GM20431 (cell line): ENCODE measurements around the gene ITFG2.

ENCODE experiments used
- in situ Hi-C: fragments of 300-500 bp; cut with MseI, MboI; formaldehyde crosslinking; loops from one replicate; pipeline ENCODE4 v1.15.0; 2020; ENCODE audit warnings: low sequenced_read_pairs; ENCODE audit not compliant: unreplicated experiment

Gene ITFG2

DNA sequence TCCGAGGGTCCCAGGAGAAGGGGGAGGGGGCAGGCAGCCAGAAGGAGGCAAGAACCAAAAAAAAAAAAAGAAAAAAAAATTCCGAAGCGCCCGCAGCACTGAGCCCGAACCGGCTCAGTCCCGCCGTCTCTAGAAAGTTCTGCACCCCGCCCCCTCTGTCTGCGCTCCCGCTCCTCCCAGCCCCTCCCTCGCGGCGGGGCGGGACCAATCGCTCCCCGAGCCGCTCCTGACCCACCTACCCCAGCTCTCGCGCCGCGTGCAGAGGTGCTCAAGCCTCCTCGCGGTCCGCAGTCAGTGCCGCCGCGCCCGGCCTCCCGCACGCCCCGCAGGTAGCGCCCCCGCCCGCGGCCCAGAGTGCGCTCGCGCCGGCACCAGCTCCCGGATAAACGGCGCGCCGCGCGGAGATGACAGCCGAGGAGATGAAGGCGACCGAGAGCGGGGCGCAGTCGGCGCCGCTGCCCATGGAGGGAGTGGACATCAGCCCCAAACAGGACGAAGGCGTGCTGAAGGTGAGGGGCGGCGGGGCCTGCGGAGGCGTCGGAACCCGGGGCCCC, 17.7 kb upstream of the ITFG2 start, which contains the start of gene FKBP4:
FKBP4 (plus strand) TSS at position 235 of the 554 bp plus-strand sequence; CDS start at position 405, 170 bp downstream.
- in situ Hi-C loops: no loop called here

DNA sequence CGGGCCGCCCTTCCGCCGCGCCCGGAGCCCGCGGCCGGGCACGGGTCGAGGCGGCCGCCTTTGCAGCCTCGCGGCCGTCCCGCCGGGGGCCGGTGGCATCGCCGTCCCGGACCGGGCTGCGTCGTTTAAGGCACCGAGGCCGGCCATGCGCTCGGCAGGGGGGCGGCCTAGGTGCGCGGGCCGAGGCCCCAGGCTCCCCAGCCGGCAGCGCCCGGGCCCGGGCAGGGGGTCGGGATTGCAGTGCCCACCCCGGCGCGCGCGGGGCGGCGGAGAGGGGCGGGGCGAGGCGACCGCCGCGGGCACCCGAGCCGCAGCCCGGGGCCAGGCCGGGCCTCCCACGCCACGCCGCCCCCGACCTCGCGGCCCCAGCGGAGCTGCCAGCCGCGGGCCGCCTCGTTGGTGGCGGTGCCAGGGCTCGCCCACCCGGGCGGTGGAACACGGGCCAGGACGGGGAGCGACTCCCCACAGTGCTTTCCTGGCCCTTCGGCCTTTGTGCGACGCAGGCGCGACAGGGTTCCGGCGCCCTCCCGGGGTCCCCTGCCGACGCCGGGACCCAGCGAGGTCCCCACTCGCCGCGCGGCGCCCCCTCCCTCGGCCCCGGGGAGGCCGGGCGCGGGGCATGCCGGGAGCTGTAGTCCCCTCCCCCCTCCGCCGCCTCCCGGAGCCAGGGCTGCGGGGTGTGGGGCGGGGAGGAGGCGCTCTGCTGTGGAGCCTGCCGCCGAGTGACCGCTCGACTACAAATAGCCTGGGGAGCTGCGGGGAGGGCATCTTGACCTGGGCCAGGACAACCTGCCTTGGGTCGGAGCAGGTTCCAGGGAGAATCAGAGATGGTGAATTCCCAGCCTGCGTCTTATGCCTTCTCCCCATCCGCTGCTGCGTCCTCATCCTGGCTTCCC, 16.9 kb upstream of the ITFG2 start:
- in situ Hi-C loops: no loop called here

DNA sequence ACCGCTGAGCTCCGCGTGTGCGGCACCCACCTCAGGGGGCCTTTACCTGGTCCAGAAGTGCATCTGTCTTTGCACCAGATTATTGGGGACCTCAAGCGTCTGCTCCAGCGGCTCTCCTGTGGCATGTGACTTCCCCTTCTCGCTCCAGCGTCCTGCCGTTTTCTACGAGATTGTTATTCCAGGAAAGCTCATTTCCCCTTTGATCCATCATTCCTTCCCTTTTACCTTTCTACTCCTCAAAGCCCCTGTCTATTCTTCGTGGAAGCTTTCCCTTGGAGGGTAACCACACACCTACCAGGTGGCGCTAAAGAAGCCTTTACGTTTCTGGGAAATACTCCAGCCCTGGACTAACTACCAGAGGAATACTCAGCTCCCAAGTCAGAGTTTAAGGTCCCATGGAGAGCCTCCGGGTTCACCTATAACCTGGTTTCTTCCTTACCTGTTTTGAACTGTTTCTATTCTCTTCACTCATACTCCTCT, 16.2 kb upstream of the ITFG2 start:
- in situ Hi-C loops: no loop called here

DNA sequence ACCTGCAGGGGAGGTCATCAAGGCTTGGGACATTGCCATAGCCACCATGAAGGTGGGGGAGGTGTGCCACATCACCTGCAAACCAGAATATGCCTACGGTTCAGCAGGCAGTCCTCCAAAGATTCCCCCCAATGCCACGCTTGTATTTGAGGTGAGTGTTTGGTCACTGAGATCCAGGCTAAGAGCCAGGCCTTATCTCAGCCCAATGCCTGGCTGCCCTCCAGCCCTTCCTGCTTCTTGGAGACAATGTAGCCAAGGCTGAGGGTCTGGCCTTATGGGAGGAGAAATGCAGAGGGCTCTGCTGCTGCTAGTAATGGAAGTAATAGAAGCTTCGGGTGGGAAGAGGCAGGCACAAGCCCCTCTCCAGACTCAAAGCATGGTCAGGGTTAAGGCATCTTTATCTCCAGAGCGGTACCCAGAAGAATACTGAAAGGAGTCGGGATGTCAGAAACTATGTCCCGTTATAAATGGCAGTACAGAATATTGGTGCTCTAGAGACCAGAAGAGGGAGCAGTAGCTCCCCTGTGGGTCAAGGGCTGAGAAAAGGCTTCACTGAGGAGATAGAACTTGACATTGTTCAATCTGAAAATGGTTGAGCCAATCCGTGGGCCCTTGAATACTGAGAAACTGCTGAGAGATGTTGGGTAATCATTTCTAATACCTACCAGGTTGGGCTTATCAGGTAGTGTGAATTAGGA, 14.6 kb upstream of the ITFG2 start:
- in situ Hi-C loops: no loop called here

DNA sequence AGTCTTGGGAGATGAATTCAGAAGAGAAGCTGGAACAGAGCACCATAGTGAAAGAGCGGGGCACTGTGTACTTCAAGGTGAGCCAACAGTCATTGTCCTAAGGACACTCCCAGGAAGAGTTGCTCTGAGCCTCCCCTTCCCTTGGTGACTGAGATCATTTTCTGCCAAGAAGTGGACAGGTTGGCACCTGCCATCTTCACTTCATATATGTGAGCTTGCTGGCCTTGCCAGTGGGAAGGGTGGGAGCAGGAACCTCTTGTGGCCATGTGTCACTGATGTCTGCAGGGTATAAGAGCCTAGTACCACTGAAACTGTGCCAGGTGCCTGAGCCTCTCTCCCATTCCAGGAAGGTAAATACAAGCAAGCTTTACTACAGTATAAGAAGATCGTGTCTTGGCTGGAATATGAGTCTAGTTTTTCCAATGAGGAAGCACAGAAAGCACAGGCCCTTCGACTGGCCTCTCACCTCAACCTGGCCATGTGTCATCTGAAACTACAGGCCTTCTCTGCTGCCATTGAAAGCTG, 12.4 kb upstream of the ITFG2 start:
- in situ Hi-C loops: no loop called here

DNA sequence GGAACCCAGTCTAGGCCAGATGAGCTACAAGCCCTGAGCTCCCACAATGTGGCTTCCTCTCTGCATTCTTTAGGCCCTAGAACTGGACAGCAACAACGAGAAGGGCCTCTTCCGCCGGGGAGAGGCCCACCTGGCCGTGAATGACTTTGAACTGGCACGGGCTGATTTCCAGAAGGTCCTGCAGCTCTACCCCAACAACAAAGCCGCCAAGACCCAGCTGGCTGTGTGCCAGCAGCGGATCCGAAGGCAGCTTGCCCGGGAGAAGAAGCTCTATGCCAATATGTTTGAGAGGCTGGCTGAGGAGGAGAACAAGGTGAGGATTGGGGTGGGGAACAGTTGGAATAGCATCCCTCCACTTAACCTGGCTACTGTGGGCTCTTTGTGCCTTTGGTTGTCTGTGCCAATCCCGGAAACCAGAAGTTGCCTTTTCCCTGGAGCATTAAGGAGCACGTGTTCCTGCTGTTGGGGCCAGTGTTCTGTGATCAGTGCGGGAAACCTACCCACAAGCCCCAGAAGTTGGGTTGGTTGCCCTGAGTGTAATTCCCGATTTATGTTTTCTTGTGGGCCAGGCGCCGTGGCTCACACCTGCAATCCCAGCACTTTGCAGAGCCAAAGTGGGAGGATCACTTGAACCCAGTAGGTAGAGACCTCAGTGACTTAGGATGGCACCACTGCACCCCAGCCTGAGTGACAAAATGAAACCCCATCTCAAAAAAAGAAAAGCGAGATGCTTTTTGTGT, 11.3 kb upstream of the ITFG2 start:
- in situ Hi-C loops: no loop called here

DNA sequence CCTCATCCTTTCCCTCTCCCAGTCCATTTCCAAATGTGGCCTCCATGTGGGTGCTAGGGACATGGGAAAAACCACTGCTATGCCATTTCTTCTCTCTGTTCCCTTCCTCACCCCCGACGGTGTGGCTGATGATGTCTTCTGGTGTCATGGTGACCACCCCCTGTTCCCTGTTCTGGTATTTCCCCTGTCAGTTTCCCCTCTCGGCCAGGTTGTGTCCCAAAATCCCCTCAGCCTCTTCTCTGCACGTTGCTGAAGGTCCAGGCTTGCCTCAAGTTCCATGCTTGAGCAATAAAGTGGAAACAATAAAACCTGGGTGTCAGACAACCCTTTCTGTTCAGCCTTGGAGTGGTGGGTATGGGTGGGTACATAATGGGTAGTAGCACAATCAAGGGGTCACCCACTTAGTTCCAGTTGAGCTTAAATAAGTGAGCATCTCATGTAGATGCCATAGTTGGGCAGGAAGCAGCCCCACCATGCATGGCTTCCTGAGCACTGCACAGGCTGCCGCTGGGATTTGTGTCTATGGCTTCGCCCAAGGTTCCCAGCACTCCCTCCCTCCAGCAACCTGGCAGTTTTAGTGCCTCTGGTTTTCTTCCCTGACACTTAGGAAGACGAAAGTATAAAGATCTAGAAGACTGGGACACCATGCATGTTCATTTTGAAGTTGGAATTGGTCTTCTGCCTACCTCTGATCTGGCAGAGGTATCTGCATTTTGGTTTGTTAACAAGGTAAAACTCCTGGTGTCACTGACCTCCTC, 8.7 kb upstream of the ITFG2 start:
- in situ Hi-C loops: no loop called here

DNA sequence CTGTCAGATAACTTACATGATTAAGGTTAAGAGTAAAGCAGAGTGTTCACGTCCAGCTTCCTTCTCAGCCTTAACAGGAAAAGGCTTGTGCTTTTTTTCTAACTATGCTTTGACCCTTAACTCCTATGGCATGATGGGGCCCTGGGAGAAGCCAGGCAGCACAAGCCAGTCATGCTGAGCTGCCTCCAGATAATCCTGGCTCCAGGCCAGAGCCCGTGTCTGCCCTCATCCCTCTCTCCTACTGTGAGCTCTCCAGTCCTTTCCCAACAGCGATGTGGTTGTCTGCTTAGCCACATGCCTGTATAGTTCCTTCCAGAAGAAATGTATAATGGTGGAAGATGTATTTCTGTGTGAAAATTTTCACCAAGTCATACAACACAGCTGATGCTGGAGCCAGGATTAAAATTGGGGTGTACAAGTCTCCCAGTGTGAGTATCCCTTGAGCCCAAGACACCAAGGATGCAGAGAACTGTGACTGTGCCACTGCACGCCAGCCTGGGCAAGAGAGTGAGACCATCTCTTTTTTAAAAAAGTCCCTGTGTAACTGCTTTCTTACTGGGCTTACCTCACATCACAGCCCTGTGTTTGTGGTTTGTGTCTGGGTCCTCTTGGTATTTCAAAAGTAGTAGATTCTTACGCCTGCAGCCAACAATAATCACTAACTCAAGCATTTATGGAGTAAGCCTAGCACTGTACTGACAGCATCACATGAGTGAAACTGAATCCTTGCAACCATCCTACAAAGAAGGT, 7.9 kb upstream of the ITFG2 start:
- in situ Hi-C loops: no loop called here

DNA sequence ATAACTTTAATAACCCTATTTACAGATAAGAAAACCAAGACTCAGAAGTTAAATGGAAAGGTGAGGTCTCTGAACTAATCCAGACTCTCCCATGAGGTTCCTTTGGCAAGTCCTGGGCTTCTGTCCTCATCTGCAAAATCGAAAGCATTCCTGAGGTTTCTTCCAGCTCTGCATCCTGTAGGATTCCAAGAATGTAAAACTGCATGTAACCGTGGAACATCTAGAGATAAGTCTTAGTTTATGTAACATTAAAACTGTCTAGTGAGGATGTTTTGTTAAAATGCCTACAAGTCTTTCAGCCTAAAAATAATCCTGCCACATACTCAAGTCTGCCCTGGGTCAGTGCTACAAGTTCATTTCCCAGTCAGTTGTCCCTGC, 7.3 kb upstream of the ITFG2 start:
- in situ Hi-C loops: no loop called here

DNA sequence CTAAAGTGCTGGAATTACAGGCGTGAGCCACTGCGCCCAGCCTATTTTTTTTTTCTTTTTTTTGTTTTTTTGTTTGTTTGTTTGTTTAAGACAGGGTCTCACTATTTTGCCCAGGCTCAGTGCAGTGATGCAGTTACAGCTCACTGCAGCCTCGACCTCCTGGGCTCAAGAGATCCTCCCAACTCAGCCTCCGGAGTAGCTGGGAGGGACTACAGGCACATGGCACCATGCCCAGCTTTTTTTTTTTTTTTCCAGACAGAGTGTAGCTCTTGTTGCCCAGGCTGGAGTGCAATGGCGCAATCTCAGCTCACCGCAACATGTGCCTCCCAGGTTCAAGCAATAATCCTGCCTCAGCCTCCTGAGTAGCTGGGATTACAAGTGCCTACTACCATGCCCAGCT, 5.8 kb upstream of the ITFG2 start:
- in situ Hi-C loops: no loop called here

DNA sequence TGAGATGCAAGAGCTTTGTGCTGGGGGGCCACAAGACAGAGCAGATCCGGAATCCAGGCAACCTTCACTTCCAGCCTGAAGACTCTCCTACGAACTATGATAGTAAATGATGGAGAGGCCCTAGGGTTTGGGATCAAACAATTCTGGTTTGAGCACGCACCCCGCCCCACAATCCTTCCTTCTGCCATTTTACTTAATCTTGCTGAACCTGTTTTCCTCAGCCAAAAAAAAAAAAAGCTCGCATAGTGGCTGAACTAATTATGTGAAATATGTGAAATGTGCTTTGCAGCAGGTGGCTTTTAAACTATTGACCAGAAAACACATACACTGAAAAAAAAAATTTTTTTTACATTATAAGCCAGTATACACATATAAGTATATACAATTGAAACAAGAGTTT, 667 bp upstream of the ITFG2 start:
- in situ Hi-C loops: no loop called here

DNA sequence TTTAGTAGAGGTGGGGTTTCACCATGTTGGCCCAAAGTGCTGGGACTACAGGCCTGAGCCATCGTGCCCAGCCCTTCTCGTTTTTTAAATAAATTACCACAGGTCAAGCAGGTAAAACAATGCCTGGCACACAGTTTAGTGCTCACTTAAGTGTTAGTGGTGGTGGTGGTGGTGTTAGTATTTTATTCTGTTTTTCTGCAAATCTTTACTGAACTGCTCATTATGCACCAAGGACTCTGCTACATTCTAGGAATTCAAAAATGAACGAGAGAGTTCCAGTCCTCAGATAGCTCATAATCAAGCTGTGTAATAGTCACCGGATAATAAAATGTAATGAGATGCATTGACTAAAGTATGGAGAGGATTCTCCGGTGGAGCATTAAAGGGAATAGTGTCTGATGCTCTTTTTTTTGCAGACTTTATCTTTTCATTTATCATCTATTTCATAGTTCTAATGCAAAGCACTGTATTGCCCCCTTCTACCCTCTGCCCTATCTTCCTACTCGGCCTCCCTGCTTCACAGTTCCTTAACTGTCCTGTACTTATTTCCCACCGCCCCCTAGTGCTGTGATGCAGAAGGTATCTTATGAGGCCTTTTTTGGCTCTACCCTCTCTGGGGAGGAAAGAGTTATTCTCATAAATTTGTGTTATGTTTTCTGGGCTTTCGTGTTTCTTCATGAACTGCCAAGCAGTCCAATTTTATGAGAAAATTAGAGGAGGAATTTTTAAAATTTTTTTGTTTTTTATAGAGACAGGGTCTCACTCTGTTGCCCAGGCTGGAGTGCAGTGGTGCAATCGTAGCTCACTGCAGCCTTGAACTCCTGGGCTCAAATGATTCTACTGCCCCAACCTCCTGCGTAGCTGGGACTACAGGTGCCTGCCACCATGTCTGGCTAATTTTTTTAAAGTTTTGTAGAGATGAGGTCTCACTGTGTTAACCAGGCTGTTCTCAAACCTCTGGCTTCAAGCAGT, 1.0 kb downstream of the ITFG2 start:
- in situ Hi-C loops: no loop called here

DNA sequence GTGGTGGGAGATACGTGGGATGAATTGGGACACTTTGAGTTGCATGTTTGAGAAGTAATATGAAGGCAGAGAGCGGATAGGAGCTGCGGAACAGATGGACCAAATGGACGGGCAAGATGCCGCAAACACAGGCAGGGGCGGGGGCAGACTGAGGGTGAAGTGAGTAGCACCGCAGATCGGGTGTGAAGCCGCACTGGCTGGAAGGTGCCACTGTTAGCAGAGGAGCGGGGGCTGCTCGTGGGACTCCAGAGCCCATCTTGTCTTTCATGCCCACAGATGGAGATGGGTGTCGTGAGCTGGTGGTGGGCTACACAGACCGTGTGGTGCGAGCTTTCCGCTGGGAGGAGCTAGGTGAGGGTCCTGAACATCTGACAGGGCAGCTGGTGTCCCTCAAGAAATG, 7.3 kb downstream of the ITFG2 start:
- in situ Hi-C loops: no loop called here

DNA sequence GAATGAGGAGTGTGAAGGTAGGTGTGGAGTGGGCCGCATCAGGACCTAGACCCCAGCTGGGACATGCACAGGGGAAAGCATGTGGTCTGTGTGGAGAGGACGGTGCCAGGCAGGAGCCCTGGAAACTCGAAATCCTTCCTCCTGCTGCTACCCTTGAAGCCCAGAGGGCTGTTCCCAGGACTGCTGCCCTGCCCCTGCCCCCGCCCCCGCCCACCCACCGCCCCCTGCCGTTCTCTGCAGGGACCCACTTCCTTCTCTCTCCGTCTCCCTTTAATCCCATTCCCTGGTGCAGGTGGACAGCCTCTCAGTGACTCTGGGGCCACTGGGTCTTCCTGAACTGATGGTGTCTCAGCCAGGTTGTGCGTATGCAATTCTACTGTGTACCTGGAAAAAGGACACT, 8.0 kb downstream of the ITFG2 start:
- in situ Hi-C loops: no loop called here

DNA sequence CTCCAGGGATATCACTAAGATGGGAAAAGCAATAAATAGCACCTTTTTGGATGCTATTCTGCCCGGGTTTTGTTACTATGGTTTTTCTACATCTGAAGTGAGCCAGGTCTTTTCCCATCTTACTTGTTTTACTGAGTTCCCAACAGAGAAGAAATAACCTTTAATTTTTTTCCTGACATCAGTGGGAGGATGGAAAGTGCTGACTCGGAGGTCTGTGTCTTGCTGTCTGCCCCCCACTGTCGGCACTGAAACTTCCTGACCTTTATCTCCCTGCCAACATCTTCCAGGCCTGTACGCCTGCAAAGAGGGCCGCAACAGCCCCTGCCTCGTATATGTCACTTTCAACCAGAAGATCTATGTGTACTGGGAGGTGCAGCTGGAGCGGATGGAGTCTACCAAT, 11.0 kb downstream of the ITFG2 start:
- in situ Hi-C loops: no loop called here

DNA sequence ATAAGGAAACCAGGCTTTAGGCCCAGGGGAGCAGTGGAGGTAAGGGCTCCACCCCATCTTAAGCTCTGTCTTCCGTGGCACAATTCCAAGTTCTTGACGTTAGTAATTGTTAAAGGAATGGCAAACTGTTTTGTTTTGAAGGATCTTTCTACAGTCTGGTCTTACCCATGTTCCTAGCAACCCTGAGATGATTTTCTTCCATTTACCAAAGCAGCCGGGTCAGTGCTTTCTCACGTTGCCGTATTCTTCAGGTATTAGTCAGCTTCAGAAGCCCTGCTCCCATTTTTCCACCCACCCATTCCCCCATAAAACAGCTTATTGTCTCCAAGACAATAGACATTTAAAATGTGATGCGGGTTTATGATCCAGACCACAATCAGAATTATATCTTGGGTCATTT, 12.1 kb downstream of the ITFG2 start:
- in situ Hi-C loops: no loop called here

DNA sequence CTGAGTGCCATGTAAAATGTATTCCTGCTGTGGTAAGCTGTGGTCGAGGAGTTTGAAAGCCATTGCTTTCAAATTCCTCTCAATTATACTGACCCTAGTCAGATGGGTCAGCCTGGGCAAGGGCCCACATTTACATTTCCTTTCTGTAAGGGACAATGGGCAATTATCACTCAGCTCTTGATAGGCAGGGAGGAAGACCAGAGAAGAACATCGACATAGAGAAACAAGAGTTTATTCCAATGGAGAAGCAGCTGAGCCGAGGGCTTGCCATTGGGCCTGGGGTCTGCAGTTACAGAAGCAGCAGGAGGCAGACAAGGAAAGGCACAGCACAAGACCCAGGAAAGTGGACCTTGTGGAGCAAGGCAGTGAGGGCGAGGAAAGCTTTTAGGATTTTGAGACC, 12.7 kb downstream of the ITFG2 start:
- in situ Hi-C loops: no loop called here

DNA sequence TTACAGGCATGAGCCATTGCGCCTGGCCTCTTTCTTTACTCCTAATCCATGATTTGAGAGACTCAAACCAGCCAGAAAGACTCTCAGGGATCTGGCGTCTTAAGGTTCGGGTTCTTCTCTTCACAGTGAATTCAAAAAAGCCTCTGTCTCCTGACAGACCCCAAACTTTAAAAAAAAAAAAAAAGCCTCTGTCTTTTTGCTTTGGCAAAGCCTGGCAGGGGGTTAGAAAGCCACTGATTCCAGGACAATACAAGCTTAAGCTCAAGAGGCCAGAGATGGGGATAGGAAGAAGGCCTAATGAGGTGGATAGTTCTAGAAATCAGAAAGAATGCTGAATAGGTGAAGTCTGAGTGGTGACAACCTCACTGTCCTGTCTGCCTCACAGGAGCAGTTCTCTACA, 13.6 kb downstream of the ITFG2 start:
- in situ Hi-C loops: no loop called here
